HCEC 1CT (cell line): ENCODE data around the gene WFIKKN1.

ENCODE experiments used
- DNase-seq: peaks from one replicate; pipeline ENCODE4 v3.0.0-alpha.2; 2017

Gene WFIKKN1

DNA sequence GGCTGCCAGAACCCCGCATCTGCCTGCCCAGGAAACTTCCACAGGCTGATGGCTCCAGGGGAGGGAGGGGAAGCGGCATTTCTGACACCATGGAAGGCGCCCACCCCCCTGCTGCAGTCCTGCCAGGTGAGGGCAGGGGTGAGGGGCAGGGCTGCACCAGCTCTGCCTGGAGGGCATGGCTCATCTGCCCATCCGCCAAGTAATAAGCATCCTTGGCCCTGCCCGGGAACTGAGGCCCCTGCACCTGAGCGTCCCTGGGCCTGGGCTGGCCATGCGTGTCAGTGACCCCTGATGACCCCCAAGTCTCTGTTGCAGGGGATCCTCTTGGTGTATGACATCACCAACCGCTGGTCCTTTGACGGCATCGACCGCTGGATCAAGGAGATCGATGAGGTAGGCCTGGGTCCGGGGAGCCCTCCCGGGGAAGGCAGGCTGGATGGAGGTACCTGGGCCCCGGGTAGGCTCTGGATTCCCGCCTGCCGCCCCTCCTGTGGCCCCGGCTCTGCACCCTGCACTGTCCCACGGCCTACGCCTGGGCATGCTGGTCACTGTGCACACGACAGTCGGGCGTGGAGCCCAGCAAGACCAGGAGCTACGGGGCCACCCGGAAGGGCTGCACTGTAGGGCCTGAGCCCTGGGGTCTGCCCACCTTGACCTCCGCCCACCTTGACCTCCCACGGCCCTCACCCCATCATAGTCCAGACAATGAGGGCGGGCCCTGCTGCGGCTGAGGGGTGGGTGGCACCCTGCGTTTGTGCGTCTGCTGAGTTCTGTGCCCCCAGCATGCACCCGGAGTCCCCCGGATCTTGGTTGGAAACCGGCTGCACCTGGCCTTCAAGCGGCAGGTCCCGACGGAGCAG, 5.4 kb upstream of the WFIKKN1 start:
- DNase-seq: no peak

DNA sequence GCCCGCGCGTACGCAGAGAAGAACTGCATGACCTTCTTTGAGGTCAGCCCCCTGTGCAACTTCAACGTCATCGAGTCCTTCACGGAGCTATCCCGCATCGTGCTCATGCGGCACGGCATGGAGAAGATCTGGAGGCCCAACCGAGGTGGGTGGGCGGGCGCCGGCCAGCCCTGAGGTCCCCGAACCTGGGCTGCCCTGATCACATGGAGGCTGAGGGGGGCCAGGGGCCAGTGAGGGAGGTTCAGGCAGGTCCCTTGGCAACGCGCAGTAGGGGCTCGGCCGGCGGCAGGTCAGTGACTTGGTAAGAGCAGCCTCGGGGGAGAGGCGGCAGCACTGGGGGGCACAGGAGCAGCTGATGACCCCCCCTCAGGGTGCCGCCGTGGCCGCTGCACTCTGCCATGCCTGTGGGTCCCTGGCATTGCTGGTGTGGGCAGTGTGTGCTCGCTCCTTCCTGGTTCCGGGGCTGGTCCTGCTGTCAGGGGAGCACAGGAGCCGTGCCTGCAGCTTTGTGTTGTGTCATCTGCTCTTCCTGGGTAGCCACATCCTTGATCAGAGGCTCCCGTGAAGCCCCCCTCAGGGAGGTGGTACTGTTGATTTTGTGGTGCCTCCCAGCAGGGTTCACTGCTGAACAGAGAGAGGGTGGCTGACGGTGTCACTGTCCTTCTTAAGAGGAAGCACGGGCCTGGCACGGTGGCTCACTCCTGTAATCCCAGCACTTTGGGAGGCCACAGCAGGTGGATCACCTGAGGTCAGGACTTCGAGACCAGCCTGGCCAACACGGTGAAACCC, 4.6 kb upstream of the WFIKKN1 start:
- no peak for DNase-seq

- peak; percentile 96 for DNase-seq
Observed at GRCh38 chr16:626787-627453, 3.9 kb upstream of the WFIKKN1 start.

DNA sequence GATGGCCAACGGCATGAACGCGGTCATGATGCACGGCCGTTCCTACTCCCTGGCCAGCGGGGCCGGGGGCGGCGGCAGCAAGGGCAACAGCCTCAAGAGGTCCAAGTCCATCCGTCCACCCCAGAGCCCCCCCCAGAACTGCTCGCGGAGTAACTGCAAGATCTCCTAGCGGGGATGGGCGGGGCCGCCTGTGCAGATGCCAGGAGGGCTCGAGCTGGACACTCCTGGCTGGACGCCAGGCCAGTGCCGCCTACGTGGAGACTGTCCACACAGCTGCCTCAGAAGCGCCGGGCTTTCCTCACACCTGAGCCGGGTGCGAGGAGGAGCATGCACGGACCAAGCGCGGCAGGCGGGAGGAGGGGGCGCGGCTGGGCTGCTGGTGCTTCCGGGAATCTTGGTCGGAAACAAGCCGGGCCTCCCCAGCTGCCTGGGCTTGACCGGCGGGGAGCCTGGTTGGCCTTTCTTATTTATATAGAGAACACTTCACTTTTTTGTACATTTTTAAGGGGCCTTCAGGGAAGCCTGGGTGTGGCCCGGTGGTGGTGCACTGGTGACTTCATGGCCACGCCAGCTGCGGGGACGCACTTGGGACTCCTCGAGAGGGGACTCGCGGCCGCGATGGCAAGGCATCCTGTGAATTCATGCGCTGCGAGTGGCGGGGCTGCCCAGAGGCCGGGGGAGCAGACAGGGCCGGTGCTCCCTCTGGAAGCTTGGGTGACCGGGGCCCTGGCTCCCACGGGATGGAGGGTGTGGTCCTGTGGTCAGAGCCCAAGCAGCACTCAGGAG, 3.1 kb upstream of the WFIKKN1 start:
- DNase-seq: no peak

DNA sequence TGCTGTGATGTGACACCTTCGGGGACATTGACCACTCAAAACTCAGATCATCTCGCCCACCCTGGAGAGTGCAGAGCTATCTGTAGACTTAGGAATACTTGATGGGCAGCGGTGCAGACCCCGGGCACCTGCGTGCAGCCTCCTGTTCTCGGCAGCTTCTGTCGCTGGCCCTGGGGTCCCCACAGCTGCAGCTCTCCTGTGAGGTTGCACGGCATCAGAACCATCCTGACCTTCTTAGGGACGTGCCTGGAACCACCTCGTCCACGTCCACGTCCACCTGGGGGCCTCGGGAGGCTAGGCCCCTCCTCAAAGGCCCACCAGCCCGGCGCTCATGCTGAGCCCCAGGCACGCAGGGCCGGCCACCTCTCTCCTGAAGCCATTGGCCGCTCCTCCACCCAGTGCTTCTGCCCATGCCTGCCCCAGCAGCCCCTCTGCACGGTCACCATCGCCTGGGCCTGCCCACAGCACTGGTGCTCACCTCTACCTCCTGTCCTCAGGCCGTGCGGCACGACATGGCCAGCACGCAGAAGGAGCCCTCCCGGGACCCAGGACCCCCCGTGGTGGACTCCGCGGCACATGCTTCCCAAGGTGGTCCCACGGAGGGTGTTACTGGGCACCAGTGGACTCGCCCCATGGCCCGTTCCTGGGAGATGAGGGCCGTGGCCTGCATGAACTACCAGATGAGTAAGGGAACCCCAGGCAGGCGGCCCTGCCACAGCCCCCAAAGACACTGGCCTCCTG, 2.3 kb upstream of the WFIKKN1 start:
- DNase-seq: no peak

- no peak for DNase-seq
Observed at GRCh38 chr16:629185-629832, 1.5 kb upstream of the WFIKKN1 start.

GRCh38 chr16:629833-630248, 944 bp upstream of the WFIKKN1 start:
- DNase-seq: no peak

DNA sequence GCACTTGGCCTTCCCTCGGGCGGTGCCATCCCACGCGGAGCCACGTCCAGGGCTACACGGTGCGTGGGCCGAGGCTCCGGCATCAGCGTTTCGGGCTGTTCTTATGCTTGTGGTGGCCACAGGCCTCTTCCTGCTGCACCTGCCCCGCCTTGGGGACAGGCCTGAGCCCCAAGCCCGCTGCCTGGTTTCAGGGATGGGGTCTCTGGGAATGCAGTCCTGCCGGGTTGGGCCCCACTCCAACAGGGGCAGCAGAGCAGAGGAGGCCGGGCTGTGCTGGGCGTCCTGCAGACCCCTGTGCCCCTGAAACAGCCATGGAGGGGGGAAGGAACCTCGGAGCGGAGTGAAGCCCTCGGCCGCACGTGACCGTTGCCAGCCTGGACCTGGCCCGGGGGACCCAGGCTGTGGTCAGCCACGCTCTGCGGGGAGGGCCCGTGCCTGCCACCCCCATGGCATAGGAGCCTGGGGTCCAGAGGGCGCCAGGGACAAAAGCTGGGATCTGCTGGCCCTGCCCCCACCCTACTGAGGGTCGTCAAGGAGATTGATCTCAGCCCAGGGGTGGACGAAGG, 453 bp upstream of the WFIKKN1 start:
- no peak for DNase-seq

DNA sequence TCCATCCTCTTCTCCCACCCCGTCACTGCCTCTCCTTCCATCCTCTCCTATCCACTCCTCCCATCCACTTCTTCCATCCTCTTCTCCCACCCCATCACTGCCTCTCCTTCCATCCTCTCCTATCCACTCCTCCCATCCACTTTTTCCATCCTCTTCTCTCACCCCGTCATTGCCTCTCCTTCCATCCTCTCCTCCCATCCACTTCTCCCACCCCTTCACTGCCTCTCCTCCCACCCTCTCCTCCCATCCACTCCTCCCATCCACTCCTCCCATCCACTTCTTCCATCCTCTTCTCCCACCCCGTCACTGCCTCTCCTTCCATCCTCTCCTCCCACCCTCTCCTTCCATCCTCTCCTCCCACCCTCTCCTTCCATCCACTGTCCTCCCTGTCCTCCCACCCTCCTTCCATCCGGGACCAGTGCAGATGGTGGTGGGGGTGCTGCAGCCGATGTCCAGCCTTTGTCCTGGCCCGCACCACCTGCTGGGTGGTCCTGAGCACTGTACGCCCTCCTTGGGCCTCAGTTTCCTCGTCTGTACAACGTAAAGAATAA, 1.1 kb downstream of the WFIKKN1 start:
- DNase-seq: no peak

GRCh38 chr16:632486-633335, 1.9 kb downstream of the WFIKKN1 start:
- no peak for DNase-seq

DNA sequence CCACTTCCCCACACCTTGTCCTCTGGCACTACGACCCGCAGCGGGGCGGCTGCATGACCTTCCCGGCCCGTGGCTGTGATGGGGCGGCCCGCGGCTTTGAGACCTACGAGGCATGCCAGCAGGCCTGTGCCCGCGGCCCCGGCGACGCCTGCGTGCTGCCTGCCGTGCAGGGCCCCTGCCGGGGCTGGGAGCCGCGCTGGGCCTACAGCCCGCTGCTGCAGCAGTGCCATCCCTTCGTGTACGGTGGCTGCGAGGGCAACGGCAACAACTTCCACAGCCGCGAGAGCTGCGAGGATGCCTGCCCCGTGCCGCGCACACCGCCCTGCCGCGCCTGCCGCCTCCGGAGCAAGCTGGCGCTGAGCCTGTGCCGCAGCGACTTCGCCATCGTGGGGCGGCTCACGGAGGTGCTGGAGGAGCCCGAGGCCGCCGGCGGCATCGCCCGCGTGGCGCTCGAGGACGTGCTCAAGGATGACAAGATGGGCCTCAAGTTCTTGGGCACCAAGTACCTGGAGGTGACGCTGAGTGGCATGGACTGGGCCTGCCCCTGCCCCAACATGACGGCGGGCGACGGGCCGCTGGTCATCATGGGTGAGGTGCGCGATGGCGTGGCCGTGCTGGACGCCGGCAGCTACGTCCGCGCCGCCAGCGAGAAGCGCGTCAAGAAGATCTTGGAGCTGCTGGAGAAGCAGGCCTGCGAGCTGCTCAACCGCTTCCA, 2.7 kb downstream of the WFIKKN1 start:
- no peak for DNase-seq

GRCh38 chr16:634051-634670, 3.4 kb downstream of the WFIKKN1 start:
- no peak for DNase-seq

GRCh38 chr16:634996-635395, 4.2 kb downstream of the WFIKKN1 start:
- DNase-seq: no peak

GRCh38 chr16:635573-636205, 4.9 kb downstream of the WFIKKN1 start:
- DNase-seq: no peak

DNA sequence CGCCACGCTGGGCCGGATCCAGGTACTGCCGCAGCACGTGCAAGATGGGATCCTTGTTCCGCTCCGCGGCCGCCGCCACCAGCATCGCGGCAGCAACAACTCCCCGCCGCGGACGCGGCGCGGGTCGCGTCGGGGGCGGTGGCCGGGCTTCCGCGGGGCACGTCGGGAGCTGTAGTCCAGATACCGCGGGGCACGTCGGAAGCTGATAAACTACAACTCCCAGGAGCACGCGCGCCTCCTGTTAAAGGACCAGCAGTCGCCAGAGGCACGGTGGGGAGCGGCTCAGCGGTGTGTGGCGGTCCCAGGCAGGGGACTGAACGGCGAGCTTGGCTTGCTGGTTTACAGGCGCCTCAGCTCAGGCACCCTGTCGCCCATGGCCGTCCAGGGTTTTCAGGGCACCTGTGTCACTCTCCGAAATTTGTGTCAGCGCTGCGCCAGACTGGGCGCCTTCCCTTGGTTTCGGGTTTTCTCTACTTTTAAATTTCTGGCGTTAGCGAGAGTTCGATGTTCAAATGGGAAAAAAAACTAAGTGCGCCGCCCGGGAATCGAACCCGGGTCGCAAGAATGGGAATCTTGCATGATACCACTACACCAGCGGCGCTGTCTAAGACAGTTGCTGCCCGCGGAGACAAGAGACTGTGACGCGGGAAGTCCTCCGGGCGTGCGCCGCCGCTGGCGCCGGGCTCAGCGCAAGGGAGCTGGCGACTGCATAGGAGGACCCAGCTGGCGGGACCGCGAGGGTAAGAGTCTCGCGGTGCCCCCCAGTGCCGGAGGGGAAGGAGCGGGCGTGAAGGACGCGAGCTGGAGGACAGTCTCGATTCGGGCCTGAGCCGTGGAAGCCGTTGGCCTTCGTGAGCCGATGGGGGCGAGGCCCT, 5.7 kb downstream of the WFIKKN1 start, which contains the start of gene METTL26:
TSS of gene METTL26 (minus strand) at position 100 of the 875 bp plus-strand sequence. CDS start at position 85, 15 bp downstream.
- DNase-seq: peak; percentile 93

DNA sequence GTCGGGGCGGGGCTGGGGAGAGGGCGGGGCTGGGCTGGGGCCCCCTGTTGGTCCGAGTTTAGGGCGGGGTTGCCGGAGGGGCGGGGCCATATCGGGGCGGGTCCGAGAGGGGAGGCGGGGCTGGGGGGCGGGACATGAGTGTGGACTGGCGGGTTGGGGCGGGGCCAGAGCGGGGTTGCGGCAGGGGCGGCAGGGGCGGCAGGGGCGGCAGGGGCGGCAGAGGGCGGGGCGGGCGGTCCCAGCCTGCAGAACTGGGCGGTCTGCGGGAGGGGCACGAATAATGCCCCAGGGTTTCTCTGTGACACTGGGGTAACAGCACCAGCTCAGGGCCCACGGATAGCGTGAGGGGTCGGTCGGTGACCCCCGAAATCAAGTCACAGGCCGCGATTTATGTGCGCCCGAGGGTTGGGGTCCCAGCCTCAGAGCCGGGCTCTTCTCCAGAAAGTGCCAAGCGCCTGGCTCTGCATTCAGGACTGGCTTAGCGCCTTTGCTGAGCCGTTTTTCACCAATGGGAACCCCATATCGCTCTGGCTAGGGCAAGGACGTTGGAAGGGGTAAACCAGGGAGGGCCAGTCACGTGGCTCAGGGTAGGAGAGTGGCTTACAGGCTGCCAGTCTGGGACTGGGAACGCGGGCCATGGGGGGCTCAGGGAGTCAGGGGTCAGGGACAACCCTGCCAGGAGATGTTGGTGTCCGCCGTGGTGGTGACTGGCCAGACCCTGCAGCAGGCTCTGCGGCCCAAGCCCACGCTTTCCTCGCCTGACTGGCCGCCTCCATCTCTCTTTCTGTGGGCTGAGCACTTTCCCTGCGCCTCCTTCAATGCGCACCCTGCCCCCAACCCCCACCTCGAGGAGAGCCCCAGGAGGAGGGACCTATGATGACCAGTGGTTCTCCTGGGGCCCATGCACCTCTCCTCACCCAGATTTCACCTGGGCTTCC, 6.6 kb downstream of the WFIKKN1 start:
- peak; percentile 84 for DNase-seq
